Activated CD4-positive, alpha-beta T cell treated with anti-CD3 and anti-CD28 coated beads, Interleukin-2, amount 10 ng/mL, durations not matched to agents 24 days and 14 days (primary cell): ENCODE data around the gene TMEM225. TPM values are rescaled to one million over a fixed set of nuclear protein-coding genes. Genes with fewer than 3 reads are reported as not detected.
"Not testable (repeated sequence)": the region's sequence is repeated elsewhere in the genome, so short reads cannot be mapped to it uniquely, and the experiment has no call there.

ENCODE experiments used
- DNase-seq: peaks from one replicate; pipeline ENCODE4 v3.0.0; 2022
- H3K27ac Mint-ChIP-seq: one replicate; pipeline ENCODE4 v1.8.0; 2022; ENCODE audit warnings: mild to moderate bottlenecking, mixed read lengths
- H3K27me3 Mint-ChIP-seq: one replicate; pipeline ENCODE4 v1.8.0; 2022; ENCODE audit warnings: mixed read lengths
- H3K36me3 Mint-ChIP-seq: one replicate; pipeline ENCODE4 v1.8.0; 2022; ENCODE audit warnings: low read depth, mild to moderate bottlenecking, mixed read lengths
- H3K4me1 Mint-ChIP-seq: one replicate; pipeline ENCODE4 v1.8.0; 2021; ENCODE audit warnings: mixed read lengths
- H3K4me3 Mint-ChIP-seq: one replicate; pipeline ENCODE4 v1.8.0; 2022; ENCODE audit warnings: mild to moderate bottlenecking, moderate library complexity, mixed read lengths
- H3K9me3 Mint-ChIP-seq: one replicate; pipeline ENCODE4 v1.8.0; 2021; ENCODE audit warnings: mixed read lengths
- intact Hi-C: fragments of 100-400 bp; cut with micrococcal nuclease; formaldehyde crosslinking; loops from one replicate; pipeline ENCODE4 v1.15.1; 2023
- total RNA-seq: library from RNA; stranded (reverse); gene quantifications from 2 replicates; pipeline ENCODE4 v1.2.3, GENCODE V29; 2022

Gene TMEM225, protein sequence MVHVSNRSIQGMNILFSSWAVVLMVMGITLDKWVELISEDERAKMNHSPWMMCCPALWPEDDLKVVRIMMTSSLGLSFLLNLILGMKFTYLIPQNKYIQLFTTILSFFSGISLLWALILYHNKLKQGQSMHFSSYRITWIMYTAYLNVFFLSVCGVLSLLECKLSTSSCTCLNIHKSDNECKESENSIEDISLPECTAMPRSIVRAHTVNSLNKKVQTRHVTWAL
- total RNA-seq, result not detected in 2 replicates

GRCh38 chr11:123885570-123885969 lies at the start of gene TMEM225:
Gene TMEM225, minus strand, starts transcription at chr11:123885670. Its CDS starts 245 bp downstream, at chr11:123885425.
- Mint-ChIP-seq H3K4me1 (no peaks in the 10 kb centered on the region), H3K4me3 (no peak within 1 kb of the TSS), H3K36me3 (no peaks in the 10 kb centered on the region), H3K27ac (no peak within 1 kb of the TSS), H3K27me3 (peaks cover 6% of the 10 kb centered on the region), H3K9me3 (no peaks in the 10 kb centered on the region)
- no peak for DNase-seq
- intact Hi-C loops, result no loop called here

- H3K4me1 Mint-ChIP-seq, result no peaks in the 10 kb centered on the region
- no peak for DNase-seq
- H3K27ac Mint-ChIP-seq, result no peak overlapping the region
- no peaks in the 10 kb centered on the region for H3K9me3 Mint-ChIP-seq
- H3K4me3 Mint-ChIP-seq, result no peak overlapping the region
- H3K36me3 Mint-ChIP-seq, result no peaks in the 10 kb centered on the region
- intact Hi-C loops, result no loop called here
- H3K27me3 Mint-ChIP-seq, result no peaks in the 10 kb centered on the region
These were observed 38.6 kb upstream of the TMEM225 start for GRCh38 chr11:123924027-123924426.

DNA sequence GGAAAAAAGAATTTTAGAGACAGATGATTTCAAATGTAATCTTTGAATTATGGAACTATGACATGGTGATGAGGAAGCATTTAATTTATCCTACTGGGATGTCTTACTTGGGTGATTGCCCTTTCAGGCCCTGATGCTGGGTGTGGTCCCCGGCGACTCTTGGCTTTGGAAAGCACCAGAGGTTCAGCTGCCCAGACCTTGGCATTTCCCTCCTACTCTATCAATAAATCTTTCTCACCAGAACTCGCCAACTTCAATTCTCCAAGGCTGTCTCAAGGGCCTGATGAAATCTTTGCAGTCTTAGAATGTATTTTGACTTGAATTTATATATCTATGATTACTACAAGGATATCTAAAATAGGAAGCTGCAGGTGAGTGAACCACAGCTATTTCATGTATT lies 35.5 kb upstream of the TMEM225 start:
- intact Hi-C loops, result no loop called here
- DNase-seq, result no peak

GRCh38 chr11:123905826-123906225 lies 20.4 kb upstream of the TMEM225 start:
- no peaks in the 10 kb centered on the region for H3K9me3 Mint-ChIP-seq
- no peaks in the 10 kb centered on the region for H3K4me1 Mint-ChIP-seq
- no peaks in the 10 kb centered on the region for H3K36me3 Mint-ChIP-seq
- intact Hi-C loops, result no loop called here
- H3K27ac Mint-ChIP-seq, result no peak overlapping the region
- no peak for DNase-seq
- H3K27me3 Mint-ChIP-seq, result peaks cover 9% of the 10 kb centered on the region
- H3K4me3 Mint-ChIP-seq, result no peak overlapping the region

More for the DNA sequence above, 35.5 kb upstream of the TMEM225 start:
- Mint-ChIP-seq H3K9me3 (no peaks in the 10 kb centered on the region), H3K4me3 (no peak overlapping the region), H3K27me3 (peaks cover under 1% of the 10 kb centered on the region), H3K27ac (no peak overlapping the region), H3K4me1 (no peaks in the 10 kb centered on the region), H3K36me3 (no peaks in the 10 kb centered on the region)

DNA sequence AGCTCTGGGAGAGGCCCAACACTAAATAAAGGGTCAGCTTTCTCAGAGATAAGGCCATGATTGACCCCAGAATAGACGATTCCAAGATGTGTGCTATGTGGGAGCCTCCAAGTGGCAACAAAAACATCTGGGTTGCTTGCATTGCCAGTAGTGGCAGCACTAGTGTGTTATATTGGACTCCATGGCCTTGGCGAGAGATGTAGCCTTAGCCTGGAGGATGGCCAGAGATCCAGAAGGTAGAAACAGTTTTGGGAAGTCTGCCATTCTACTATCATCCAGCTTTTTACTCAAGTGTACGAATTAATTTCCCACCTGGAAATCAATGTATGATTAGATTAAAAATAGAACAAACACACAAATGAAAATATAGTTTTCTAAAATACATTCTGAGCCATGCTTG lies 19.5 kb upstream of the TMEM225 start:
- no peaks in the 10 kb centered on the region for H3K36me3 Mint-ChIP-seq
- H3K4me1 Mint-ChIP-seq, result no peaks in the 10 kb centered on the region
- H3K9me3 Mint-ChIP-seq, result no peaks in the 10 kb centered on the region
- no peak overlapping the region for H3K4me3 Mint-ChIP-seq
- no peak for DNase-seq
- intact Hi-C loops, result no loop called here
- H3K27ac Mint-ChIP-seq, result no peak overlapping the region
- peaks cover 9% of the 10 kb centered on the region for H3K27me3 Mint-ChIP-seq

GRCh38 chr11:123903932-123904331 lies 18.5 kb upstream of the TMEM225 start:
- H3K27ac Mint-ChIP-seq, result no peak overlapping the region
- intact Hi-C loops, result no loop called here
- DNase-seq, result no peak
- peaks cover 9% of the 10 kb centered on the region for H3K27me3 Mint-ChIP-seq
- no peak overlapping the region for H3K4me3 Mint-ChIP-seq
- H3K36me3 Mint-ChIP-seq, result no peaks in the 10 kb centered on the region
- no peaks in the 10 kb centered on the region for H3K4me1 Mint-ChIP-seq
- no peaks in the 10 kb centered on the region for H3K9me3 Mint-ChIP-seq

- peaks cover 5% of the 10 kb centered on the region for H3K27me3 Mint-ChIP-seq
- no peaks in the 10 kb centered on the region for H3K4me1 Mint-ChIP-seq
- H3K4me3 Mint-ChIP-seq, result no peak within 1 kb of the TSS
- H3K36me3 Mint-ChIP-seq, result no peaks in the 10 kb centered on the region
- no peak for DNase-seq
- no peaks in the 10 kb centered on the region for H3K9me3 Mint-ChIP-seq
- H3K27ac Mint-ChIP-seq, result no peak within 1 kb of the TSS
- intact Hi-C loops, result no loop called here
These were observed 16.4 kb upstream of the TMEM225 start, which contains the start of gene OR8D4 for GRCh38 chr11:123901867-123902266. Gene OR8D4, plus strand, starts transcription at chr11:123902167. Its CDS starts 4,265 bp downstream, at chr11:123906432.

GRCh38 chr11:123899792-123900191 lies 14.3 kb upstream of the TMEM225 start:
- Mint-ChIP-seq H3K27ac (no peak overlapping the region), H3K36me3 (no peaks in the 10 kb centered on the region), H3K4me3 (no peak overlapping the region), H3K4me1 (no peaks in the 10 kb centered on the region), H3K27me3 (peaks cover 3% of the 10 kb centered on the region), H3K9me3 (no peaks in the 10 kb centered on the region)
- intact Hi-C loops, result no loop called here
- no peak for DNase-seq

DNA sequence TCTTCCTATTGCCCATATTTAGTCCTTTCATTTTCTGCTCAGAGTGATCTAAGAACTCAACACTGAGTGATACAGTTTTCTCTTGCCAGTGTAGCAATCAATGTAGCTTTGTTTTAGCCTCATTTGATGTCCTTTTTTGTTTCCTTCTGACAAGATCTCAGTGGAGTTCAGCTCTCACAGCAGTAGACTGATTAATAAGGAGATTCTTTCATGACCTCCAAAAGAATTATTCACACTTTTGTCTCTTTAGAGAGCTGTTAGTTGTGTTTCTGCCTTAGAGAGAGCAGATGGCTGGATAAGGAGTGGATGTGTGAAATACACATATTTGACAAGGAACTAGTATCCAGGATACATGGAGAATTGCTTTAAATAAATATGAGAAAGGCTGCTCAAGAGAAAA lies 6.6 kb upstream of the TMEM225 start:
- Mint-ChIP-seq H3K27me3 (peaks cover 8% of the 10 kb centered on the region), H3K36me3 (no peaks in the 10 kb centered on the region), H3K4me3 (no peak overlapping the region), H3K4me1 (no peaks in the 10 kb centered on the region), H3K27ac (no peak overlapping the region), H3K9me3 (no peaks in the 10 kb centered on the region)
- intact Hi-C loops, result no loop called here
- DNase-seq, result no peak

DNA sequence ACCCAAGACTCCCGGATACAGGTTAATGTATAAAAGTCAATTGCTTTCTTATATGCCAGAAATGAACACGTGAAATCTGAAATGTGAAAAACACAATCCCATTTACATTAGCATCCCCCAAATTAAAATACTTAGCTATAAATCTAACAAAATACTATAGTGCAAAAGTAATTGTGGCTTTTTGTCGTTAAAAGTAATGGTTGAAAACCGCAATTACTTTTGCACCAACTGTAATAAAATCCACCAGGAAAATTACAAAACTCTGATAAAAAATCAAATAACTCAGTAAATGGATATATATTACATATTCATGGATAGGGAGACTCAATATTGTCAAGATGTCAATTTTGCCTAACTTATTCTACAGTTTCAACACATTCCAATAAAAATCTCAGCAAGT lies 4.6 kb downstream of the TMEM225 start:
- H3K27me3 Mint-ChIP-seq, result peaks cover 3% of the 10 kb centered on the region
- H3K36me3 Mint-ChIP-seq, result no peaks in the 10 kb centered on the region
- no peak overlapping the region for H3K4me3 Mint-ChIP-seq
- no peak overlapping the region for H3K27ac Mint-ChIP-seq
- H3K9me3 Mint-ChIP-seq, result peaks cover 4% of the 10 kb centered on the region
- intact Hi-C loops, result no loop called here
- DNase-seq, result no peak
- H3K4me1 Mint-ChIP-seq, result no peaks in the 10 kb centered on the region

DNA sequence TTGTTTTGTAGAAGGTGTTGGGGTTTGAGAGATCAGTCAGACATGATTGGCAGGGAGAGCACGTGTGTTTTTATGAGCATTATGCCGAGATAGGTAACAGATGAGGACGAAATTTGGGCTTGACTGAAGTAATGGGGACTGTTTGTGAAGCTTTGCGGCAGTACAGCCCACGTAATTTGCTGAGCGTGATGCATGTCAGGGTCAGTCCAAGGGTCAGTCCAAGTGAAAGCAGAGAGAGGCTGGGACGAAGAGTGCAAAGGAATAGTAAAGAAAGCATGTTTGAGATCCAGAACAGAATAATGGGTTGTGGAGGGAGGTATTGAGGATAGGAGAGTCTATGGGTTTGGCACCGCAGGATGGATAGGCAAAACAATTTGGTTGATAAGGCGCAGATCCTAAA lies 17.7 kb downstream of the TMEM225 start:
- H3K27me3 Mint-ChIP-seq, H3K4me3 Mint-ChIP-seq, H3K4me1 Mint-ChIP-seq, intact Hi-C loops, H3K36me3 Mint-ChIP-seq, H3K9me3 Mint-ChIP-seq, H3K27ac Mint-ChIP-seq, DNase-seq: not testable (repeated sequence)

GRCh38 chr11:123865293-123865692 lies 20.2 kb downstream of the TMEM225 start:
- H3K36me3 Mint-ChIP-seq, DNase-seq, H3K27ac Mint-ChIP-seq, intact Hi-C loops, H3K27me3 Mint-ChIP-seq, H3K9me3 Mint-ChIP-seq, H3K4me1 Mint-ChIP-seq, H3K4me3 Mint-ChIP-seq: not testable (repeated sequence)

DNA sequence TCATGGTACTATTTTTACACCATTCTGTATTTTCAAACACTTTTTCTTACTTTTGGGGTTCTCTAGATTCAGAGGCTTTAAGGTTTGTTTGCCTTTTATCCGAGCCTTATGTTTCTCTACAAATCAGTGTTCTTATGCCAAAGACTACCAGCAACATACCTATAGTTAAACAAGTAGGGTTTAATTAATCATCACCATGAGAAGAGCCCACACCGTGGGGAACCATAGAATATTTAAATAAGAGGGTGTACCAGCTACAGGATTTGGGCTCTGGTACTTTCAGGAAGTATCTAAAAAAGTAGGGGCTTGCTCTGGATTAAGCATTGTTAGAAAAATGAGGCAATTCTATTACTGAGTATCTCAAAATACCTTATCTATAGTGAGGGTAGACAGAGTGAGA lies 25.7 kb downstream of the TMEM225 start:
- intact Hi-C loops, result no loop called here
- no peaks in the 10 kb centered on the region for H3K36me3 Mint-ChIP-seq
- H3K27me3 Mint-ChIP-seq, result no peaks in the 10 kb centered on the region
- peaks cover 5% of the 10 kb centered on the region for H3K9me3 Mint-ChIP-seq
- no peak overlapping the region for H3K4me3 Mint-ChIP-seq
- DNase-seq, result no peak
- H3K27ac Mint-ChIP-seq, result no peak overlapping the region
- H3K4me1 Mint-ChIP-seq, result no peaks in the 10 kb centered on the region

DNA sequence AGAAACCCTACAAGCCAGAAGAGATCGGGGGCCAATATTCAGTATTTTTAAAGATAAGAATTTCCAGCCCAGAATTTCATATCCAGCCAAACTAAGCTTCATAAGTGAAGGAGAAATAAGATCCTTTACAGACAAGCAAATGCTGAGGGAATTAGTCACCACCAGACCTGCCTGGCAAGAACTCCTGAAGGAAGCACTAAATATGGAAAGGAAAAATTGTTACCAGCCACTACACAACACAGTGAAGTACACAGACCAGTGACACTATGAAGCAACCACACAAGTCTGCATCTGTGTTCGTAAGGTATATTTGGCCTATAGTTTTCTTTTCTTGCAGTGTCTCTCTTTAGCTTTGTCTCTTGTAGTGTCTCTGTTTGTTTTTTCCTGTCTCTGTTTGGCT lies 29.0 kb downstream of the TMEM225 start:
- intact Hi-C loops, result no loop called here
- no peaks in the 10 kb centered on the region for H3K4me1 Mint-ChIP-seq

DNA sequence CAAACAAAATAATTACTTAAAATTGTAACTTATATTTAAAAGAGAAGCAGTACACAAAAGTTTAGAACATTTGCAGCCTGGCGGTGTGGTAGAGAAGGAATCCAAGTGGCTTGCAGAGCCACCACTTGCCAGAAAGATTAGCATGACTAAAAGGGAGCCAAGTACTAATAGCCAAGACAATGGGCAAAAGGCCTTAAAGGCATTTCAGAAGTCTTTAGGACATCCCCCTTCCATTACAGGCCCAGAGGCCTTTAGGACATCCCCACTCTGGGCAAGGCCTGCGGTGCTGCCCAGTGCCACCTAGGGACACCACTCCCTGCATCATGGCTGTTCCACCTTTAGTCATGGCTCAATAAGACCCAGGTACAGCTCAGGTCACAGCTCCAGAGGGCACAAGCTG lies 32.4 kb downstream of the TMEM225 start:
- H3K36me3 Mint-ChIP-seq, result no peaks in the 10 kb centered on the region
- H3K4me1 Mint-ChIP-seq, result no peaks in the 10 kb centered on the region
- intact Hi-C loops, result no loop called here
- no peak overlapping the region for H3K4me3 Mint-ChIP-seq
- H3K27me3 Mint-ChIP-seq, result peaks cover 11% of the 10 kb centered on the region
- DNase-seq, result no peak
- H3K27ac Mint-ChIP-seq, result no peak overlapping the region
- peaks cover 9% of the 10 kb centered on the region for H3K9me3 Mint-ChIP-seq

More for the DNA sequence above, 29.0 kb downstream of the TMEM225 start:
- H3K36me3 Mint-ChIP-seq, result no peaks in the 10 kb centered on the region
- H3K27ac Mint-ChIP-seq, result no peak overlapping the region
- H3K27me3 Mint-ChIP-seq, result no peaks in the 10 kb centered on the region
- peaks cover 9% of the 10 kb centered on the region for H3K9me3 Mint-ChIP-seq
- no peak for DNase-seq
- H3K4me3 Mint-ChIP-seq, result no peak overlapping the region
